H54 (cell line): ENCODE measurements around the gene ELOVL5.
A peak's percentile ranks its signal among the peaks of the same experiment; 100 is the strongest.

Experiments
- DNase-seq: peaks from one replicate; pipeline ENCODE4 v3.0.0; 2011; ENCODE audit warnings: low spot score, mixed read lengths; ENCODE audit not compliant: insufficient read length
- FAIRE-seq: peaks from 3 replicates; lab custom pipeline; 2011; peaks lifted over from hg19 to GRCh38; lab: Jason Lieb, UNC
- POLR2A ChIP-seq: IDR thresholded peaks from 2 replicates; pipeline ENCODE4 v1.6.1; 2011; ENCODE audit warnings: low read depth, mild to moderate bottlenecking, low read length

ELOVL5 gene

DNA sequence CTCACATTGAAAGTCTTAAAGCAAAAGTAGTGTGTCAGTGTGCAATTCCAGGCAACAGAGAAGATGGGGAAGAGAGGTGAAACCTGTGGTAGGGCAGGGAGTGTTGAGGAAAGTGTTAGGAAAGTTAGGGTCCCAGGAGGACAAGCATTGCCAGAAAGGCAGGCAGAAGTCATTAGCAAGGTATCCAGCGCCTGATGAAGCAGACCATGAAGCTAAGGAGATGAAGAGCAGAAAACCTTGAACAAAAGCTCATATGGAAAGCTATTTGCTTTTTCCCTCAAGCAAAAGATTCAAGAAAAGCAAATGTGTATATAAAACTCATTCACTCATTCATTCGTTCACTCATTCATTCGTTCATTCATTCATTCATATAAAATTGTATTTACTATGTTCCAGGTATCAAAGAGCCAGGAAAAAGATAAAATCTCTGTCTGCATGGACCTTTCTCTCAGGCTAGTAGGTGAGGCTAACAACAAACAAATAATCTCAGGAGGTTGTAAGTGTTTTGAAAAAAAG, 96.5 kb downstream of the ELOVL5 start:
- DNase-seq (no peak), FAIRE-seq (no peak)
- TF ChIP-seq POLR2A: no peak

DNA sequence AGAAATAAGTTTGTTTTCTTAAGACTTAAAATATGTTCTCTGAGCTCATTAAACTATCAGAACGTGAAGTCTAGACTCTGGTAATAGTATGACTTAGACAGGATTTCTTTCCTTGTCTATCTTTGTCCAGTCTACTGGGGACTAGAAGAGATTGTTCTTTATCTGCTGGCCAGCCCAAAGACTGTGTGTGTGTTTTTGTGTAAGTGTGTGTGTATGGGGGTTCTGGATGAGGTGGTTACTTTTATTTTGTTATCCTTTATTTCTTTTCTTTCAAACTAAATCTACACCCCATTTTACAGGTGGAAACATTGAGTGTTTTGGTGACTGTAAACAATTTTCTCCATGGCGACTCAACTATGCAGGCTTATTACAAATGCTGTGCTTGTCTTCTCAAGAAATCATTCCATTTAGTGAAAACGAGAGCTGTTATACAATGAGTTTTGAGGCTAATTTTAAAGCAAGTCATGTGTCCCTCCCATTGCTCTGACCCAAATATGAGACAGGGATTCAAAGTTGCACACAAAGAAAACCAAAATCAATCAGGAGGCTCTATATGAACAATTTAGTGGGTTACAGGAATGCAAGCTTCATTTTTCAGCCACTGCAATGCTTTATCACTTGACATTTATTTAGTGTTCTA, 97.6 kb downstream of the ELOVL5 start:
- FAIRE-seq (no peak), DNase-seq (no peak)
- no peak for TF ChIP-seq POLR2A

DNA sequence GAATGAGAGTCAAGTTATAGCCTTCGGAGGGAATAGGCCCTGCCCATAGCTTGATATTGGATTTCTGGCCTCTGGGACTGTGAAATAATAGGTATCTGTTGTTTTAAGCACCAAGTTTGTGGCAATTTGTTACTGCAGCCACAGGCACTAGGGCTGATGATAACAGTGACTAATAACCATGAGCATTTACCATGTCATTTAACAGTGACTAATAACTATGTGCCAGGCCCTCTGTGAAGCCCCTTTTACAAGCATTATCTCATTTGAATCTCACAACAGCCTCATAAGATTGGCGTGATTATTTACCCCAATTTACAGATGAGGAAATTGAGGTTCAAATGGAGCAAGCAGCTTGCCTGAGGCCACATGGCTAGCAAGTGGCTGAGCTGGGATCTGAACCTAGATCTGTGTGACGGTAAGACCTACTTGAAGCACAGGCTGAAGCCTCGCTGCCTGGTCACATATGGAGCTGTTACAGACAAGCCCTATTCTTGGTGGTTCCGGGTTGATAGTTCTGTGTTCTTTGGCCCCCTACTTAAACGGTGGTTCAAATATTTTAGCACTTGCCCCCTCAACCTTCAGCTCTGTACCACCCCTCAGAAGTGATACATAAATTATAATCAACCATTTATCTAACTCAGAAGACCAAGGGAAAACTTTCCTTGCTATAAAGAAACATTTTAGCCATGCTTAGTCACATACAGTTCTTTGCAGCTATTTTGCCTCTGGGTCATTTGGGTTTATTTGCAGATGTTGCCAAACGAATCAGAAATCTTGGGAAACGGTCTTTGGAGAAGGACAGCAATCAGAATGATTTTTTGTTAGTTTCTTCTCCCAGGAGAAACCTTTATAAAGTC, 98.3 kb downstream of the ELOVL5 start:
- no peak for DNase-seq
- FAIRE-seq: no peak

DNA sequence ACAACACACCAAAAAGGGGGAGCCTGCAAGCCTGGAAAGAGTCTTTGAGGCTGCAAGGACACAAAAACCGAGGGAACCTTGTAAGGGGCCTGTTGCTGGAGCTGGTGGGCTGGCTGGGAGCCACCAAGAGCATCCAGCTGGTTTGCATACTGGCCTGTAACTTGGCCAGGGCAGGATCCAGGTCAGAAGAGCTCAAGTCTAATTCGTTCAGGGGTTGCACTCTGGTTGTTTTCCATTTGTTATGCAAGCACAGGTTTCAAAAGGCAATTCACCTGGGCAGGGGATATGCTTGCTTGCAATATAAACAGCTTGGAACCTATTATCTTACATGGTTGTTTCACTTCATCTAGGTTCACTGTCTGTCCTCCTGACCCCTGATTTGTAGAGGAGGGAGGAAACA, 101.8 kb downstream of the ELOVL5 start:
- TF ChIP-seq POLR2A: no peak
- FAIRE-seq: no peak

More for the DNA sequence above, 98.3 kb downstream of the ELOVL5 start:
- no peak for TF ChIP-seq POLR2A

DNA sequence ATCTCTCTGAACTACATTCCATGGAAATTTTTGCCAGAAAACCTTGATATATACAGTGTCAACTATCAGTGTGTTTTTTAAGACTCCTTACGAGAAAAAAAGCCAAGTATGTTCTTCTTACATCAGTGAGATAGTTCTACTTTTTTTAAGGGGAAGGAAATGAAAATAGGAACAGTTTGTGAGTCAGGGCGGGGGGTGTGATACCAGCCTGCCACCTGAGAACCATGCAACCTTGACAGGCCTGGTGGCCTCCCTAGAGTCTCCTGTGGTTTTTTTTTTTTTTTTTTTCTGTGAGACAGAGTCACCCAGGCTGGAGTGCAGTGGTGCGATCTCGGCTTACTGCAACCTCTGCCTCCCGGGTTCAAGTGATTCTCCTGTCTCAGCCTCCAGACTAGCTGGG, 103.8 kb downstream of the ELOVL5 start:
- DNase-seq: no peak
- no peak for FAIRE-seq
- TF ChIP-seq POLR2A: no peak

More for the DNA sequence above, 101.8 kb downstream of the ELOVL5 start:
- DNase-seq: no peak

DNA sequence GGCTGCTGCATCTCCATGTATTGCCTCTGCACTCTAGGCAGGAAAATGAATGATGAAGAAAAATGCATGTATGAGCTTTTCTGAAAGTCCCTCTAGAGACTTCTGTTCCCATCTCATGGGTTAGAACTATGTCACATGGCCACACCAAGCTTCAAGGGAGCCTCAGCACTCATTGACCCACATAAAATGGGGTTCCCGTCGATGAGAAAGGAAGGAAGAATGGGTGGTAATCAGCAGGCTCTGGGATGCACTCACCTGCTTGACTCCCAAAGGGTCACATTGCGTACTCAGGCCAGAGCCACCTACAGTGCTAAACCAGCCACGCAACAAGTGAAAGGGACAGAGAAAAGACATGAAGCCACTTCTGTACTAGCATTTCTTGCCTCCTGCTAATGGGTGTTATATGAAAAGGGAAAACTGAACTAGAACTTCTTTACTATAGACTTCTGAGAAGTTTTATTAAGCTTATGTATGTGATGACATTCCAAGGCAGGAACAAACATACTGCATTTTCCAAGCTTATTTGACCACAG, 104.3 kb downstream of the ELOVL5 start:
- no peak for TF ChIP-seq POLR2A
- DNase-seq (no peak), FAIRE-seq (no peak)

DNA sequence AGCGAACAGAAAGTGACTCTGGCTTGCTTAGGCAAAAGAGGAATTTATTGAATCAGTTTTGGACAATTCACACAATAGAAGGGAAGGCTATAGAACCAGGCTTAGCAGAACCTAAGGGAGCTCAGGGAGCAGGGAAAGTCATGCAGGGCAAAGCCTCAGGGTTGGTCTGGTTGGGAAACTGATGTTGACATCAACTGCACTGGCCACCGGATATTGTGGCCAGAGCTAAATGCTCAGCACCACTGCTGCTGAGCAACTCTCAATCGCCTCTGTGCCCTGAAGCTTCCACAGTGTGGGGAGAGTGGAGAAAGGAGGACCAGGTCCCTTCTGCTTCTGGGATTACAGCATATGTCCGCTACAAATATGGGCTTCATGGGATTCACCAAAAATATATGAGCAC, 106.8 kb downstream of the ELOVL5 start:
- TF ChIP-seq POLR2A: no peak
- FAIRE-seq (no peak), DNase-seq (no peak)

DNA sequence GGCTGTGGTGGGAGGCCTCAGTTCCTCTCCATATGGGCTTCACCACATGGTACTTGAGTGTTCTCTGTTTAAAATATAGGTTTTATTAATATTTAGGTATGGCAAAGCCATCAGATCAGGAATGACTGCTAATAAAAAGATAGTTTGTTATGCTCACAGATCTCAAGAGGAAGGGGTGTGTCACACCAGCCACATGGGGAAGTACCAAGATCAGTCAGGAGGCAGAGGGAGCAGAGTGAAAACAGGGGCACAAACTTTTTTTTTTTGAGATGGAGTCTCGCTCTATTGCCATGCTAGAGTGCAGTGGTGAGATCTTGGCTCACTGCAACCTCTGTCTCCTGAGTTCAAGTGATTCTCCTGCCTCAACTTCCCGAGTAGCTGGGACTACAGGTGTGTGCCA, 108.0 kb downstream of the ELOVL5 start:
- DNase-seq (no peak), FAIRE-seq (no peak)
- TF ChIP-seq POLR2A: no peak

DNA sequence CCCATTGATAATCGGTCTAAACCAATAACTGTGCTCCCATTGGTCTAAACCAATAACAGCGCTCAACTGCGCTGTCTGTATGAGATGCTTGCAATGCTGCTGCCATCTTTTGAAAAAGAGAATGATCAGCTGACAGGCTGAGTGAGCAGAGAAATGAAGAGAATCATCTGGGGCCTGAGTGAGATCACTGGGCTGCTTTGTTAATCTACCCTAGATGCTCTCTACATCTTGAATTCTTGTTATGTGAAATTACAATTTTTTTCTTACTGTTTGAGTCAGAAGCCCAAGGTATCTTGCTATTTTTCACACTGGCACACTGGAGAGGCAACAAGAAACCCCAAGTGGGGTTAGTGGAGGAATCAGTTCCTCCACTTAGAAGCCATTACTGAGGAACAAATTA, 108.6 kb downstream of the ELOVL5 start:
- no peak for TF ChIP-seq POLR2A
- FAIRE-seq (no peak), DNase-seq (no peak)

DNA sequence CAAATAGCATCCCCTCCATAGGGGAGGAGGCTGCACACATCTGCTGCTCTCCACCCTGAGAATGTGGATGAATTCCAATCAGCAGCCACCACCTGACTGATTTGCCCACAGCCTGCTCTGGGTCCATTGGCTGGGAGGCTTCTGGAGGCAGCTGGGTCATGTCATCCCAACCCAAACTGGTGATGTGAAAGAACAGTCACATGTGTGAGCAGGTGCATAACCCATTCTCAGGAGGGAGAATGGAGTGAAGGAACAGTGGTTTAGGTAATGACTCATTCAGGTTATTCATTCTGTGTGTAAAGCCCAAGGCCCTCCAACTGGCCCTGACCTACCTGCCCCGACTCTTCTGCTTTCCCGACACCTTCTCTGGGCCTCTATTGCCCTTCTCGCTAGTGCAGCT, 109.2 kb downstream of the ELOVL5 start:
- no peak for DNase-seq
- no peak for TF ChIP-seq POLR2A
- no peak for FAIRE-seq

DNA sequence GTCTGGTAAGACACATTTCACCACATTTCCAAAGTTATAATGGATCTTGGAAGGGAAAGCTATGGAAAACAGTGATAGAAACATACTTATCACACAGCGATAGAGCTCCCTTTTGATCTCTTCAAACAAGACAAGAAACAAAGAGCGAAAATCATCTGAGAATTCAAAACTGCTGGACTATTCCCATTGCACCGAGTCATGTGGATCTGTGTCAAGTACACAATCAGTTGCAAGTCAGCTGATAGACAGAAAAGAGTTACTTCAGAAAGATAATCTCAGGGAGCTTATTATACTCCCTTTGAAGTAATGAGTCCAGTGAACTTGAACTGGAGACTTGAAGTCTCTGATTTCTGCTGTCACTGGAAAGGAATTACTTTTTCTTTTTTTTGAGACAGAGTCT, 110.4 kb downstream of the ELOVL5 start:
- FAIRE-seq: no peak
- DNase-seq: no peak

DNA sequence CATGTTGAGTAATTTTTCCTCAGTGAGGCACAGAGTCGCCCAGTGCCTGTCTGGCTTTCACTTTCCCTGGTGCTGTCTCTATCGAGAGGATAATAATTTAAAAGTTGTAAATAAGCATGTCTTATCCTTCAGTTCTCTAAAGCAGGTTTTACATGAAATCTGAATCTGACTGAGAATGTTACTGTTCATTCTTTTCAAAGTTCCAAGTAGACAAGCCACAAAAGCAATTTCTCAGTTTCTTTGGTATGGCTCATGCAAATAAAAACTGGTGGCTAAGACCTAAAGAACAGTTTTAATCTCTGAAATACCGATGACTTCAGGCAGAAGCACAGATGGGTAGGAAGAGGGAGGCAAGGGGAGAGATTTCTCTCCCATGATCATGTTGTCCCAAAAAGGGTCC, 112.5 kb downstream of the ELOVL5 start:
- no peak for DNase-seq
- no peak for FAIRE-seq
- no peak for TF ChIP-seq POLR2A

More for the DNA sequence above, 110.4 kb downstream of the ELOVL5 start:
- TF ChIP-seq POLR2A: no peak

DNA sequence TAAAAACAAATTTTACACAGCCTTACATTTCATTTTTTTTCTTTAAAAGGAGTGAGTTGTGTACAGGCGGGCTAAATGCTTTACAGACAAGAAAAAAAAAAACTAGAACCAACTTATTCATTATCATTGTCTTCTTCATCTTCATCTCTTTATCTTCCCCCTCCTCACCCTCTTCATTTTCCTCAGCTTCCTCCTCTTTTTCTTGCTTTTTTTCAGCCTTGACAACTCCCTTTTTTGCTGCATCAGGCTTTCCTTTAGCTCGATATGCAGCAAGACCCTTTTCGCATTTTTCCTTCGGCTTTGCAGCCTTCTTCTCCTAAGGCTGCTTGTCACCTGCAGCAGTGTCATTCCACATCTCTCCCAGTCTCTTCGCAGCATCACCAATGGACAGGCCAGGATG, 113.2 kb downstream of the ELOVL5 start:
- DNase-seq: no peak
- FAIRE-seq: no peak
- TF ChIP-seq POLR2A: no peak

DNA sequence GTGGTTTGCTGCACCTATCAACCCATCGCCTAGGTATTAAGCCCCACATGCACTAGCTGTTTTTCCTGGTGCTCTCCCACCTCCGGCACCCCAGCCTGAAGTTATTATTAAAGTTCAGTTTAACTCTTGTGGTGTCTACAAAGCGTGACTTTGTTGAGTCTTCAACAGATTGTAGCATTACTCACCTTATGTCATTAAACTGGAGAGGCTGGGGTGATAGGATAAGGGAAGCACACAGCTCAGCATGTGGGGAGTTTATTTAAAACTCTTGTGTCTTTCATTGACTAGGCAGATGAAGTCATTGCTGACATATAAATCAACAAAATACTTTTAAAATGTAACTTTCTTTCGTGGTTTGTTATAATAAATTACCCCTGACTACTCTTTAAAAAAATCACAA, 115.4 kb downstream of the ELOVL5 start:
- DNase-seq (no peak), FAIRE-seq (peak; percentile 20)

DNA sequence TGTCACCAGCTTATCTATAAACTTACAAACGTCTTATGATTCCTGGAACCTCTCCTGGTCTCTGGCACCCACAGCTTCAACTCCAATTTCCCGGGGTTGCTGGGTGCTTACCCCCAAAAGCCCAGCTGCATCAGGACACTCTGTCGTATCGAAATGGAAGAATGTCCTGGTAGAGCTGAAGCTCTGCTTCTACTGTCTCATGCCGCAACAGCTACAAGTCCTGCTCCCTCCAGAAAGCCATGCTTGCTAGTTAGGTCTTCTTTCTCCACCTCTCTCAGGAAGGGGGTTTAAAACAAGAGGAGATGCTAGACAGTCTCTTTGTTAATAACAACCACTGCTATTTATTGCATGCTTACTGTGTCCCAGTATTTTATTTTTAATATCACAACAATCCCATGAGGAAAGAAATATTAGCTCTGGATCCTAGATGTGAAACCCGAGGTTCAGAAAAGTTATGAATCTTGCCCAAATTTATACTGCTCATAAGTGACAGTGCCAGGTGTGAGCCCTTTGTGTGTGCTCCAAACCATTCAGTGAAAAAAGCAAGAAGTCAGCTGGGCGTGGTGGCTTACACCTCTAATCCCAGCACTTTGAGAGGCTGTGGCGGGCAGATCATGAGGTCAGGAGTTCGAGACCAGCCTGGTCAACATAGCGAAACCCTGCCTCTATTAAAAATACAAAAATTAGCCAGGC, 117.8 kb downstream of the ELOVL5 start:
- no peak for TF ChIP-seq POLR2A
- FAIRE-seq (no peak), DNase-seq (no peak)

More for the DNA sequence above, 115.4 kb downstream of the ELOVL5 start:
- TF ChIP-seq POLR2A: no peak
